ENCODE measurements around the gene ADAM23.
"Not testable (repeated sequence)": the region's sequence is repeated elsewhere in the genome, so short reads cannot be mapped to it uniquely, and the experiment has no call there.

The ADAM23 gene

GRCh38 chr2:206442833-206443734 lies at the start of gene ADAM23:
Gene ADAM23 (plus strand): TSS chr2:206443532. CDS start chr2:206443867, 335 bp downstream.
- DNase-seq (ENCODE audit: low spot score): peak; percentile 76
- no peak for TF ChIP-seq CTCF (IDR thresholded peaks at IDR 0.05; ENCODE audit: extremely low read depth, missing control alignments)

GRCh38 chr2:206396211-206396610 lies 47.1 kb upstream of the ADAM23 start:
- no peak for DNase-seq (ENCODE audit: low spot score)
- no peak for TF ChIP-seq CTCF (IDR thresholded peaks at IDR 0.05; ENCODE audit: extremely low read depth, missing control alignments)

- not testable (repeated sequence) for DNase-seq (ENCODE audit: low spot score)
Observed at GRCh38 chr2:206402956-206403569, 40.3 kb upstream of the ADAM23 start.

GRCh38 chr2:206408323-206409320 lies 34.7 kb upstream of the ADAM23 start:
- DNase-seq (ENCODE audit: low spot score): no peak
- TF ChIP-seq CTCF (IDR thresholded peaks at IDR 0.05; ENCODE audit: extremely low read depth, missing control alignments): no peak

GRCh38 chr2:206410714-206411113 lies 32.6 kb upstream of the ADAM23 start:
- DNase-seq (ENCODE audit: low spot score): no peak
- TF ChIP-seq CTCF (IDR thresholded peaks at IDR 0.05; ENCODE audit: extremely low read depth, missing control alignments): no peak

- no peak for DNase-seq (ENCODE audit: low spot score)
- TF ChIP-seq CTCF (IDR thresholded peaks at IDR 0.05; ENCODE audit: extremely low read depth, missing control alignments): no peak
Observed at GRCh38 chr2:206415618-206416243, 27.6 kb upstream of the ADAM23 start.

GRCh38 chr2:206418968-206419367 lies 24.4 kb upstream of the ADAM23 start:
- no peak for DNase-seq (ENCODE audit: low spot score)
- TF ChIP-seq CTCF (IDR thresholded peaks at IDR 0.05; ENCODE audit: extremely low read depth, missing control alignments): no peak

All from GM20000 (cell line).